HepG2 (cell line): ENCODE measurements around the gene CFAP210.

Source experiments
- HOXA5 ChIP-seq: sonication (generic); formaldehyde crosslinking; IDR thresholded peaks from 2 replicates; pipeline ENCODE4 v1.4.0; 2020; ENCODE audit warnings: missing genetic modification reagents
- TF ChIP-seq, protein P1 (sequence below): sonication (generic); formaldehyde crosslinking; IDR thresholded peaks from 2 replicates; pipeline ENCODE4 v1.4.0; 2020; ENCODE audit warnings: missing genetic modification reagents

DNA sequence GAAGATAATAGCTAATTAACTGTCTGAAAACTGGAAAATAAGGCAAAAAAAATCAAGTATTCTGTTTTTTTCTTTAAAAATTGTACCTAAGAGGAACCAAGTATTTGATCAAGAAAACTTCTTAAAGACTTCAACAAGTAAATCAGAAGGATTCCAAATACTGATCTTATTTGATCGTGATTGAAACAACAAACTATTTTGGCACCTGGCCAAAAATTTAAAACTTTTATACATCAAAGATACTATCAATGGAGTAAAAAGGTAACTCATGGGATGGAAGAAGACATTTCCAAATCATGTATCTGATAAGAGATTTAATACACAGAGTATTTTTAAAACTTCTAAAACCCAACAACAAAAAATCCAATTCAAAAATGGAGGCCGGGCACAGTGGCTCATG is 46.7 kb downstream of the CFAP210 start:
- TF ChIP-seq, protein P1, sequence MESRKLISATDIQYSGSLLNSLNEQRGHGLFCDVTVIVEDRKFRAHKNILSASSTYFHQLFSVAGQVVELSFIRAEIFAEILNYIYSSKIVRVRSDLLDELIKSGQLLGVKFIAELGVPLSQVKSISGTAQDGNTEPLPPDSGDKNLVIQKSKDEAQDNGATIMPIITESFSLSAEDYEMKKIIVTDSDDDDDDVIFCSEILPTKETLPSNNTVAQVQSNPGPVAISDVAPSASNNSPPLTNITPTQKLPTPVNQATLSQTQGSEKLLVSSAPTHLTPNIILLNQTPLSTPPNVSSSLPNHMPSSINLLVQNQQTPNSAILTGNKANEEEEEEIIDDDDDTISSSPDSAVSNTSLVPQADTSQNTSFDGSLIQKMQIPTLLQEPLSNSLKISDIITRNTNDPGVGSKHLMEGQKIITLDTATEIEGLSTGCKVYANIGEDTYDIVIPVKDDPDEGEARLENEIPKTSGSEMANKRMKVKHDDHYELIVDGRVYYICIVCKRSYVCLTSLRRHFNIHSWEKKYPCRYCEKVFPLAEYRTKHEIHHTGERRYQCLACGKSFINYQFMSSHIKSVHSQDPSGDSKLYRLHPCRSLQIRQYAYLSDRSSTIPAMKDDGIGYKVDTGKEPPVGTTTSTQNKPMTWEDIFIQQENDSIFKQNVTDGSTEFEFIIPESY (CRISPR knock-in tag), result no peak
- no peak for TF ChIP-seq HOXA5 (CRISPR knock-in tag)
